CD4-positive, alpha-beta T cell treated with Interleukin-15 for 1 hour (primary cell): ENCODE results near the gene PARVB.

ENCODE experiments used
- DNase-seq: peaks from one replicate; pipeline ENCODE4 v3.0.0-alpha.2; 2020

The PARVB gene

DNA sequence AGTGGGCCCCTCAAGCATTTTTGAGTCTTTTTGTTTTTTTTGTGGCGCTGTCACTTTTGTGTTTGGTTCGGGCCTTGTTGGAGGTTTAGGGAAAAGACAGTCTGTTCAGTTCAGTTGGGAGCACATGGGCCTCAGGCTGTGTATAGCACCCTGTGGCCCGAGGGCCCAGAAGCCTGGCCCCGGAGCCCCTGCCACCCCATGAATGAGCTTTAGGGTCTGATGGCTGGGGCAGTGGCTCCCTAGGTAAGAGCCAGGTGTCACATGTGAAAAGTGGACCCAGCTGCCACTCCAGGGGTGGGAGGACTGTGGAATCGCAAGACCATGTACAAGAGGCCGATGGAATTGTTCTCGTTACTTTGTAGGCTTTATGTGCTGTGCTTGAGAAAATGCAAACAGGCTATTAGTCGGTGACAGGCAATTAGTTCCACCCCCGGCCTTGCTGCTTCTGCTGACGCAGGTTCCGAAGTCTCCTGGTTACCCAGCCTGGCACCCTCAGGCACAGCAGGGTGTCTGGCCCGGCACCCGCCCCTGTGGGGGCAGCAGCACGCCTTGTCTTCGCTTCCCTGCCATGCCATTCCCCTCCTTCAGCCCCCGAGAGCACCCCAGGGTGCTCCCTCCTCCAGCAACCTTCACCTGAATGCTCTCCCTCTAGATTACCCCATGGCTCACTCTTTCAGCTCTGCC, 118.5 kb downstream of the PARVB start:
- no peak for DNase-seq

DNA sequence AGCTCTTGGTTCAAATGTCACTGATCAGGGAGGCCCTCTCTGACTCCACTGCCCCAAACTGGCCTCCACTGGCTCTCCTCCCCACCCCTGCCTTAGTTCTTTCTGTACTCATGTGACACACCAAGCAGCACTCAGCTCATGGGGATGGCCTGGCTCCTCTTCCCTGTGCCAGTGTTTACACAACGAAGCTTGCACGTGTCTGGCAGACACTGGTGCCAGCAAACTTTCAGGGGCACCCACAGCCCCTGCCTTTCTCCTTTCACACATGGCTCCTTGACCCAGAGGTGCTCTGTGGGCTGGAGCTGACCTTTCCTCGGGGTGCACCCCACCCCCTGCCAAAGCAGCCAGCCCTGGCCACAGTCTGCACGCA, 119.0 kb downstream of the PARVB start:
- DNase-seq, result no peak

DNA sequence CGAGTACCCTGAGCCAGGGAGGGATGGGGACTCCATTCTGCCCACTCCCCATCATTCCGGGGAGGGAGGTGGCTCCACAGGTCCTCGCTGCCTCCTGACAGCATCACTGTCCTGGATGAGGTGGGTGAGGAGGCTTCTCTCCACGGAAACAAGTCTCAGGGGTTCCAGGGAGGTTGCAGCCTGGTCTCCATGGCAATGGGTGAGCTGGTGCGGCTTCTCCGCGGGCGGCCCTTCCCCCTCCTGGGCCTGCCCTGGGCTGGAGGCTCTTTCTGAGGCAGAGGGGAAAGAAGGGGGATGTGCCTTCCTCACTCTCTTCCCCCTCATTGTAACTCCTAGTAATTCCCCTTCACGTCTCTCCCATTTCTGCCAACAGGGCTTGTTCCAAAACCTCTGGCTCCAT, 119.5 kb downstream of the PARVB start:
- DNase-seq, result no peak

DNA sequence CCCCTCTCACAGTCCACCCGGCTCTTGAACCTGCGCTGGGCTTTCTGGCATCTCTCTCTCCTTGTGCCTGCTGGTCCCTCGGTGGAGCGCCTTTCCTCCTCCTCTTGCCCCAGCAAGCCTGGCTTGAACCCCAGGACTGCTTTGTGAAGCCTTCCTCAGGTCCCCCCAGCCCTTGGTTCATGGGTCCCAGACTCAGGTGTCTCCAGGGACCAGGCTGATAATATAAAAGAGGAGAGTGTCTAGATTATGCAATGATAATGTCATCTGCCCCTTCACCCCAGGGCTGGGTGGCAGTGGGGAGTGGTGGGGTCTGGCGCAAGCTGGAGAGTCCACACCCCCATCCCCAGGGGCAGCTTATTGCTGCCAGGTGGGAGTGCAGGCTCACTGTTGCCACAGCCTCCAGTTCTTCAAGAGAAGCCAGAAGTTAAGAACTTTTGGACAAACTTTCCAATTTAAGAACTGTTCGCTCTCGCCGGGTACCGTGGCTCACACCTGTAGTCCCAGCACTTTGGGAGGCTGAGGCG, 120.0 kb downstream of the PARVB start:
- no peak for DNase-seq

DNA sequence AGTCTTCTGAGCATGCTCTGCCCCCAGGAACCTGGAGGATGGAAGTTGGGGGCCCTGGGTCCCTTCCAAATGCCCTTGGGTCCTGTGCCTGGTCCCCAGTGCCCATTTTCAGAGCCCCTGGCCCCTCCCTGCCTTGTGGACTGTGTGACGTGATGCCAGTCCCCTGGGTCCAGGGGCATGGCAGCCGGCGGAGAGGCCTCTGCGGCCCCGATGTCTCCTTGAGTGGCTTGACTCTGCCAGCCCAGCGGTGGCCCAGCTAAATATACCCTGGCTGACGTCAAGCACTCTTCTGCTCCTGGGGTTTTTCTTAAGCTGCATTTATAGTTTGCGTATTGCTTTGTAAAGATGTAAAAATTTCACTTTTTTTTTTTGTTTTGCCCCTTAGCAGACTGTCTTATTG, 121.4 kb downstream of the PARVB start:
- DNase-seq, result no peak

DNA sequence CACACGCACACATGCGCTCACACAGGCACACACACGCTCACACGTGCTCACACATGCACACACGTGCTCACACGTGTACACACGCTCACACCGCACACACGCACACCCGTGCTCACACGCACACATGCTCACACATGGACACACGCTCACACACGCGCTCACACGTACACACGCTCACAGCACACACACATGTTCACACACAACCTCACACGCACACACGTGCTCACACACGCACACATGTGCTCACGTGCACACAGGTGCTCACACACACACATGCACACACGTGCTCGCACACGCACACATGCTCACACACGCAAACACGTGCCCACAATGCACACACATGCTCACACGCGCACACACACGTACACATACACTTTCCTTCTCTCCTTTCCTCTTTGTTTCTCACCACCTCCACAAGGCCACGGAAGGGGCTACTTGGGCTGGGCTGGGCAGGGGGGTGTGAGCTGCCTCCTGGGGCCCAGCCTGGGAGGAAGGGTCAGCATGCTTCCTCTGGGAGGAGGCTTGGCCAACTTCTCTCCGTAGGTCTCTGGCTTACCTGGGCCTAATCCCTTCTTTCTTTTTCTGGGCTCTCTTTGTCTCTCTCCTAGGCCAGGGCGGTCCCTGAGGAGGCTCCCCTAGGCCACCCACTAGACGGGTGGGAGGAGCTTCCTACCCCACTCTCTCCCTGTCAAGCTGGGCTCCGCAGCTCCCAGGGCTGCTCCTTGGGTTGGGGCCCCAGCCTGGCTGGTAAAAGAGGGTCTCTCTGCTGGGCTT, 122.2 kb downstream of the PARVB start:
- no peak for DNase-seq

DNA sequence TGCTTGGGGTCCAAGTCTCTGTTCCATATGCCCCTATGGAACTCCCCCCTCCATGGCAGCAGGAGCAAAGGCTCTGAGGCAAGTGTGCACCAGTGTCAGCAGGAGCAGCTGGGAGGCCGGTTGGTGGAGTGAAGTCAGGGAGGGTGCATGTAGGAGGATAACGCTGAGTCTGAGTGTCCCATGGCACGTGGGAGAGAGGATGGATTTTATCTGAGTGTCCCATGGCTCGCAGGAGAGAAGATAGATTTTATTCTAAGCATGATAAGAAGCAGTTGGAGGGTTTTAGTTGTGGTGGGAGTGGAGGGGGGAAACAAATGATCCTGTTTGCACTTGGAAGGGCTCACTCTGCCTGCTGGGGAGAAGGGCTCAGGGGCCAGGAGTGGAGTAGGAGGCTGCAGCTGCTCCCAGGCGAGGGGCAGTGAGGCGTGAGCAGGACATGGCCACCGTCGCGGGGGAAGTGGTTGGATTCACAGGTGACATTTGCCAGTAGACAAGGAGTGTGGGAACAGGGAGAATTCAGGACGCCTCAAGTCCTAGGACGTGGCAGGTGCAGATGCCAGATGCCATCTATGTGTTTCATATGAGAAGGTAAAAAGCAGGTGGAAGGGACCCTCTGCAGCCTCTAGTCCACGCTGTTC, 123.0 kb downstream of the PARVB start:
- no peak for DNase-seq

DNA sequence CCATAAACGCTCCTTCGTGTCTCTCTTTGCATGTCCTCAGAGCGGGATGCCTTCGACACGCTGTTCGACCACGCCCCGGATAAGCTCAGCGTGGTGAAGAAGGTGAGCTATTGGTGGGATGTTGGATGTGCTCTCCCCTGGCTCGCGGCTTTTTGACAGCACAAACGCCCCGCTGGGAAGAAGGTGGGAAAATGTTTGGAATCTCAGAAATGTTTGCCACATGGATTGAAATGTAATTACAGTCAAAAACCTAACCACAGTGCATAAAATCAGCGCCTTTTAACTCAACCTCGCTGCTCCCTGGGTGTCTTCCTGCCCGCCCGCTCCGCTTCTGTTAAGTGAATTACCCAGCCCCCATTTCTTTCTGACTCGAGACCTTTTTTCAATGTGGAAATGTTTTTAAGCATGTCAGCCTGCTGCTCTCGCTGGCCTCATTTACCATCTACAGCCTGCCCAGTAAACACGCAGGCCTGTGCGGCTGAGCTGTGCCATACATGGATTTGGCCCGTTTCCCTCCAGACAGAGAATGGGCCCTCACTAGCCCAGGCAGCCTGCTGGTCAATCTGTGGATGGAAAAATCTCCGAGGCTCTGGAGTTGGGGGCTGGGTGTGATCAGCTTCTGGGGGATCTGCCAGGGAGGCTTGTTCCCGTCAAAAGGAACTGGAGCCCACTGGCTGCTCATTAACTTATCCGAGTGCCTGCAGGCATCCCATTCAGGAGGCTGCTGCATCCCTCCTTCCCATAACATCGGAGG, 123.9 kb downstream of the PARVB start:
- no peak for DNase-seq

DNA sequence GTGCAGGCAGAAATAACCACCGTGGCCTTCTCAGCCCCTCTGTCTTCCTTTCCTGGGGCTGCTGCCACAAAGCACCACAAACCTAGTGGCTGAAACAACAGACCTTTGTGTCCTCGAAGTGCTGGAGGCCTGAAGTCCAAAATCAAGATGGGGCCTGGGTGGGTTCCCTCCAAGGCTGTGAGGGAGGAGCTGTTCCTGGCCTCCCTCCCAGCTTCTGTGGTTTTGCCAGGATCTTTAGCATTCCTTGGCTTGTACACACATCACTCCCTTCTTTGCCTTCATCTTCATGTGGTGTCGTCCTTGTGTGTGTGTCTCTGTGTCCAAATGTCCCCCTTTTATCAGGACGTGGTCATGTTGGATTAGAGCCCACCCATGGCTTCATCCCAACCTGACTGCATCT, 127.6 kb downstream of the PARVB start:
- no peak for DNase-seq

DNA sequence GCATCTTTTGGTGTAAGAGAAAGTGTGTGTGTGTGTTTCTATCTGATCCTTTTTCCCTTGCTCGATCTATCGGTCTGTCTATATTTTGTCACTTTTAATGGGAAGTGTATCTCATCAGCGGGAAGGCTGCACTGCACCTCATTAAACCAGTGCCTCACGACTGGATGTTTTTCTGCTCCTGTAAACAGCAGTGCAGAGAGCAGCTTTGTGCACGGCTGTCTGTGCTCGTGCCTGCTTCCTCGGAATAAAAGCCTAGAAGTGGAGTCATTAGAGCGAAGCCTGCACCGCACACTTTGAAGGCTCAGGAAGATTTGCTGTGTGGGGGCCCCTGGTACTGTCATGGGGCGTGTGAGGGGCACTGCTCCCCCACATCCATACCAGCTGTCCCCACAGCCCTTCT, 129.6 kb downstream of the PARVB start:
- DNase-seq, result no peak

DNA sequence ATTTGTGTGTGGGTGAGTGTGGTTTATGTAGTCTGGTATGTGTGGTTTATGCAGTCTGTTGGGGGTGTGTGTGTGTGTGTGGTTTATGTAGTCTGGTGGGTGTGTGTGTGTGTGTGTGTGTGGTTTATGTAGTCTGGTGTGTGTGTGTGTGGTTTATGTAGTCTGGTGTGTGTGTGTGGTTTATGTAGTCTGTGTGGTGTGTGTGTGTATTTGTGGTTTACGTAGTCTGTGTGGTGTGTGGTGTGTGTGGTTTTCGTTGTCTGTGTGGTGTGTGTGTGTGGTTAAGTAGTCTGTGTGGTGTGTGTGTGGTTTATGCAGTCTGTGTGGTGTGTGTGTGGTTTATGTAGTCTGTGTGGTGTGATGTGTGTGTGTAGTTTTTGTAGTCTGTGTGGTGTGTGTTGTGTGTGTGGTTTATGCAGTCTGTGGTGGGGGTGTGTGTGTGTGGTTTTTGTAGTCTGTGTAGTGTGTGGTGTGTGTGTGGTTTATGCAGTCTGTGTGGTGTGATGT, 130.4 kb downstream of the PARVB start:
- peak; percentile 24 for DNase-seq

DNA sequence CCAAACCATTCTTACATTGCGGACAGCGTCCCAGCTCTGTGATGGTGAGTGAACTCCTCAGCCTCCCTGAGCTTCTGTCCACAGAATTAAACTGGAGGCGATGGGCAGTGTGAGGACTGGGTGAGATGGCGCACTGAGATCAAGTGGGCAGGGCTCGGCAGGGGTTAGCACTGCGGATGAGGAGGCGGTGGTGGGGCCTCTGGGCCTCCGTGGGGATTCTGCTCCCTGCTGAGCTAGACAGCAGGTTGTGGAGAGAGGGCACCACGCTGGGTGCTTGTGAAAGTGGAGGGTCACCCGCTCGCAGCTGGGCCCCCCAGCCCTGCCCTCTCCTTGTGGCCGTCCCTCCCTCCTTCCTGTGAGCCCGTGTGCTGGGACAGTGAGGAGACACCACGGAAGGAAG, 131.0 kb downstream of the PARVB start:
- no peak for DNase-seq

DNA sequence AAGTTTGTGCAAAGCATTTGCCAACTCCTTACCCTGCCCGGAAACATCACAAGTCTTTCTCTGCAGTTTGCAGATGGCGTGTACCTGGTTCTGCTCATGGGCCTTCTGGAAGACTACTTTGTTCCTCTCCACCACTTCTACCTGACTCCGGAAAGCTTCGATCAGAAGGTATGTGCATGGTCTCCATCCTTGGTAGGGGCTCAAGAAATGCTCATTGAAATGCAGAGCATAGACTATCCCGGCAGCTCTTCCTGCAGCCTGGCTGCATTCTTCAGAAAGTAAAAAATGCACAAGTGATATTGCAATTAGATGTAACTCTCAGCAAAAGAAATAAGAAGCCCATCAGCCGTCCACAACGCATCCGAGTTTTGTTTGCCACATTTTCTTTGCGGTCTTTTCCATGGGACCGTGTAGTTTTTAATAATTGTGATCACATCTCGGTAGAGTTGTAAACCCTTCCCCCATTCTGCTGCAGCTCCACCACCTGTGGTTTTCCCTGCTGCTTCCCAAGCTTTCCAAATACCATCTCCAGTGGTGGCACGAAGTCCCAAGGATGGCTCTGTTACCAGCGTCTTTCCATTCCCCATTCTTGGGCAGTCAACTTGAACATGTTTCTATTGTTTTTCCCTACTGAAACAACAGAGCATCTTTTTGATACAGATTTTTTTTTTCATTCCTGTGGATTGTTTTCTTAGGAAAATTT, 134.0 kb downstream of the PARVB start:
- DNase-seq, result no peak

DNA sequence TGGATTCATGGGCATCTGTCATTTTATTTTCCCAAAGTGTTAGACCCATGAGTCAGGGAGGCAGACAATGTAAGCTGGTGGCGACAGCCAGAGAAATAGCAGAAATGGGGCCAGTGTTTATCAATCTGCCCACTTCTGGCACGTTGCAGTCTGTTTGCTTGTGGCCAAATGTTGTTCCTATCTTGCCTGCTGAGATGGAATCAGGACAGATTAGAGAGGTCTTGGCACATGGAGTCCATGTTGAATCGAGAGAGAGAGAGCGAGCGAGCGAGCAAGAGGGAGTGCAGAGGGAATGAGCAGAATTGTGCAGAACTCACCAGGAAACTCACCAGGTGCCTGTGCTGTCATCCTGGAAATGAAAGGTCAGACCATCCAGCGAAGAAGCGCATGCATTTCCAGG, 134.7 kb downstream of the PARVB start:
- no peak for DNase-seq

DNA sequence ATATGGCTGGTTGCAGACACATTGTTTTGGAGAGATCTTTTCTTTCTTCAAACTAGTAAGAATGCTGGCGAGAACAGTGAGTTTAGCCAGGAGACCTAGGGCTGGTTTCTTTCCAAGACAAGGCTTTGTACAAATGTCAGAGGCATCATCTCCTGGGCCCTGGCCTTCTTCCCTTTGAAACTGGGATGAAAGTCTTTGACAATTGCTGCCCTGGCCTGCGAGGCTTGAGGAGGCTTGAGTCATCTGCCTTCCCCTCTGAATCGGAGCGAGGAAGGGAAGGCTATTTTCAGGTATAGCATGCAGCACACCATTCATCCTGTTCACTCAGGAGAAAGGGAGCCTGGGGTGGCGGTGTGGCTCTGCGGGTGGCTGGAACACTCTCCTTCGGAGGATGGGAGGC, 135.1 kb downstream of the PARVB start:
- DNase-seq, result no peak

DNA sequence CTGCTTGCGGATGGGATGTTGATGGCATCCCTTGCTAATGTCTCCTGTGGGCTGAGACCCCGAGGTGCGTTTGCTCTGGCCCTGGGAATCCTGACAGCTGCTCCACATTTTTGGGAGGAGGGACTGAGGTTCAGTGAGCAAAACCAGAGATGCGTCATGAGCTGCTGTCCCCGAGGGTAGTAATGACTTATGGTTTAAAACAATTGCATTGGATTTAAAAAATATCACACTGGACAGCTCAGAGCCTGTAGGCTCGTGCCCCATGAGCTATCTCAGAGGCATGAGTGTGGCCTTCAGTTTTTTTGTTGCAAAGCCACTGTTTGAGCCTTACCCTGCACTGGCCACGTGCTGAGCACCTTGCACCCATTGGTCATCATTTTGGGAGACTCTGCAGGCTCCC, 135.7 kb downstream of the PARVB start:
- no peak for DNase-seq

DNA sequence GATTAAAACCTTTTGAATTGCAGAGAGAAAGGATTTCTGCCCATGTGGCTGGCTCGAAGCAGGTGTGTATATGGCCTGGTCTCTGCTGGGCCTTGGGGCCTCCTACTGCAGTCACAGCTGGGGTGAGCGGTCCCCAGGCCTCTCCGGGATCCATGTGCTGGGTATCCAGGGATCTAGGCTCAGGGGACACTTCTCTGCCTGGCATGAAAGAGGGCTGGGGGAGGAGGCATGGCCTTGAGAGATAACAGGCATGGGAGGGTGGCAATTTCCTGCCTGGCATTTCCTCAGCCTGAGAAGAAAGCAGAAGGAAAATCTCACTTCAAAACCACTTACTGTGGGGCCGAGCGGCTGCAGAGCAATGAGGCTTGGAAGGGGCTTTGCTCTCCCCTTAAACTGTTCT, 136.3 kb downstream of the PARVB start:
- no peak for DNase-seq

DNA sequence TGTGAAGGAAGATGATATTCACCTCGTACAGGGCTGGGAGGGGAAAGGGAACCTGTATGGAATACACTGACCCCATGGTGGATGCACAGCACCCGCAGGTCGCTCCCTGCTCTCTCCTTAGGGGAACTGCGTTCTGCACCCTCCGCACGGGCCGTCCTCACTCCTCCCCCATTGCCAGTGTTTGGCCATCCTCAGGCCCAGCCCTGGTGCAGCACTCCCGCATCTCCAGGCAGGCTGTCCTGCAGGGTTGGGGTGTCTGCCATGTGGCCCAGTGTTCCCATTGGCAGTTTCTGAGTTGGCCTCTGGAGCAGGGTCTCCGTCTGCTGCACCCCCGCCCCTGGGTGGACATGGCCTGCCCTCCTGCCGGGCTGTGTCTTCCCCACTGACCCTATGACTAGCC, 137.6 kb downstream of the PARVB start:
- DNase-seq, result no peak

DNA sequence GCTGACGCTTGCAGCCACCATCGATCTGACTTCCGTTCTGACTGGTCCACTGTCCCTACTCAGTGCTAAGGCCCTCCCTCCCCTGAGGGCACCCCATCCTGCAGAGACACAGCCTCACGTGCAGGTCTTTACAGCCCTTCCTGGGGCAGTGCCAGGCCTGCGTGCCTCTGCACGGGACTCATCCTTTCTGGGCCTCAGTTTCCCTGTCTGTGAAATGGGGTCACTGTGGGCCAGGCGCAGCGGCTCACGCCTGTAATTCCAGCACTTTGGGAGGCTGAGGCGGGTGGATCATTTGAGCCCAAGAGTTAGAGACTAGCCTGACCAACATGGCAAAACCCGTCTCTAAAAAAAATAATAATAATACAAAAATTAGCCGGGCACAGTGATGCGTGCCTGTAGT, 138.9 kb downstream of the PARVB start:
- DNase-seq, result no peak

DNA sequence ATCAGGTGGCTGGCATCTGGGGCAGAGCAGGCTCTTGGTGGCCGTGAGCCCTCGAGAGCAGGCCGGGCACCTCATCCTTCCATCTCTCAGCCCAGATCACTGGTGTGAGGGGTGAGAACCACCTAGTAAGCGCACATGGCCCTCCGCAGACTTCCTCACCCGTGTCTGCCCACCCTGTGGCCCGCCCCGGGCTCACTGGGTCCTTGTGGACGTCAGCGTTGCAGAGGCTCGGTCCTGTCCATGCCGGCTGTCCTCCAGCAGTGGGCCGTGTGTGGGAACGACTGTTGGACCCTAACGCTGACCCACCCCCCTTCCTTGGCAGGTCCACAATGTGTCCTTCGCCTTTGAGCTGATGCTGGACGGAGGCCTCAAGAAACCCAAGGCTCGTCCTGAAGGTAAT, 139.4 kb downstream of the PARVB start:
- no peak for DNase-seq

DNA sequence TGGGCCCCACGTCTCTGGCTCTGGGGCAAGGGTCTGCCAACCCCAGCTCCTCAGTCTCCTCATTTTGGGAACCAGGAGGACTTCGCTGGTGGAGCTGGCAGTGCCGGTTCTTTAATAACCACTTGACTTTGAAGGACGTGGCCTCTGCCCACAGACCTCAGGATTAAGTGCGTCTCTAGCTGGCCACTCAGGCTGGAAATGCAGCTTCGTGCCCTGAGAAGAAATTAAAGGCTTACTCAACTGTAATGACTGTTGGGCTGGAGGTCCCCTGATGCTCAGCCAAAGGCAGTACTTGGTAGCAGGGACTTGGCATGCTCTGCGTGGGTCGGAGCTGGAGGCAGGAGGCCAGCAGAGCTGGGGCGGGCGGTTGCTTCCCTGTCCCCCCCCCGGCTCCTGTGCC, 139.9 kb downstream of the PARVB start:
- DNase-seq, result no peak

DNA sequence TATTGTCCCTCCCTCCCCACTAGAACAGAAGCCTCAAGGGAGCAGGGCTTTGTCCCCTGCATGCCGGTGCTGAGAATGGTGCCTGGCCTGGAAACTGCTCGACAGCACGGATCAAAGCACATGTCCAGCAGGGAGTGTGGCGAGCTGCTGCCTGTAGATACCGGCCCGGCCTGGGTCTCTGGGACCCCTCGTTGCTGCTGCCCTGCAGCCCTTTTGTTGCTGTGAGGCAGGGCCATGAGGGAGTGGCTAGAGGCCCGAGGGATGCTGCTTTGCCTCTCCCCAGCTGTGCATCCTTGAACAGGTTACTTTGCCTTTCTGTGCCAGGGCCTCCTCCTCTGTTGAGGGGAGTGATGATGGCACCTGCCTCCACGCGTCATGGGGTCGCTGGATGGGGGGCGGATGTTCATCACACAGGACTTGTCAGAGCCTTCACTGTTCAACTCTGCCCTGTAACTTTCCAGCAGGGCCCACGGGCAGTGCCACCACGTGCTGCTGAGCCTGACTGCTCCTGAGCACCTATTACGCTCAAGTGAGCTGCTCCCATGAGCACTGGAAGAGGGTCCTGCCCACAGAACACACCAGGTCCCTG, 141.3 kb downstream of the PARVB start:
- DNase-seq, result no peak
